ENCODE data around the gene GBX1.

DNA sequence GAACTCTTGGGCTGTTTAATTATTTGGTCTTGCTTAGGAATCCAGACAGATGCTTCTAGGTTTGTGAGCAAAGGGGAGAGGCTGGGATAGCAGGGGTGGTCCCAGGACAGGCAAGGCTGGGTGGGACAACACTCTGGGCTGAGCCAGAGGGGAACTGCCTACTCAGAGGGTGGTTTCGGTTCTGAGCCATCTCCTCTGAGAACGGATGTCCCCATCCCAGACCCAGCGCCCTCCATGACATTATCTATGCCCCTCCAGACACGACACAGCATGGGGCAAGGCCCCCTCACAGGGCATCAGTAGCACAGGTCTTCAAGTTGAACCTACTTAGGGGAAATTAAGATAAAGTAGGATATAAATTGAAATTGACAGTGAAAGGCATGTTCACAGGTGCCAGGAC lies 12.5 kb upstream of the GBX1 start:
- TF ChIP-seq, protein P1, sequence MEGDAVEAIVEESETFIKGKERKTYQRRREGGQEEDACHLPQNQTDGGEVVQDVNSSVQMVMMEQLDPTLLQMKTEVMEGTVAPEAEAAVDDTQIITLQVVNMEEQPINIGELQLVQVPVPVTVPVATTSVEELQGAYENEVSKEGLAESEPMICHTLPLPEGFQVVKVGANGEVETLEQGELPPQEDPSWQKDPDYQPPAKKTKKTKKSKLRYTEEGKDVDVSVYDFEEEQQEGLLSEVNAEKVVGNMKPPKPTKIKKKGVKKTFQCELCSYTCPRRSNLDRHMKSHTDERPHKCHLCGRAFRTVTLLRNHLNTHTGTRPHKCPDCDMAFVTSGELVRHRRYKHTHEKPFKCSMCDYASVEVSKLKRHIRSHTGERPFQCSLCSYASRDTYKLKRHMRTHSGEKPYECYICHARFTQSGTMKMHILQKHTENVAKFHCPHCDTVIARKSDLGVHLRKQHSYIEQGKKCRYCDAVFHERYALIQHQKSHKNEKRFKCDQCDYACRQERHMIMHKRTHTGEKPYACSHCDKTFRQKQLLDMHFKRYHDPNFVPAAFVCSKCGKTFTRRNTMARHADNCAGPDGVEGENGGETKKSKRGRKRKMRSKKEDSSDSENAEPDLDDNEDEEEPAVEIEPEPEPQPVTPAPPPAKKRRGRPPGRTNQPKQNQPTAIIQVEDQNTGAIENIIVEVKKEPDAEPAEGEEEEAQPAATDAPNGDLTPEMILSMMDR (conservative IDR thresholded peaks at IDR 0.05 in 1 of 2, IDR thresholded peaks at IDR 0.05 in 1 of 2; ENCODE audit: low read depth in 1 of 2, low read length in 2 of 2), result no peak
- no peak for TF ChIP-seq EZH2 (IDR thresholded peaks at IDR 0.05; ENCODE audit: low read length, missing control alignments)

Data from fibroblast of lung (primary cell).